Fibroblast of lung (primary cell): Measurements from ENCODE around the gene DAND5. TPM values are rescaled to one million over a fixed set of nuclear protein-coding genes. Genes with fewer than 3 reads are reported as not detected.

Experiments used
- DNase-seq, 2 donors: peaks; one replicate each; pipeline versions ENCODE4 v3.0.0 to v3.0.0-alpha.2; 2010; ENCODE audit warnings: low read depth in 2 of 2
- H2AFZ ChIP-seq: 2 replicates; pipeline ENCODE4 v1.5.1; 2012; ENCODE audit warnings: low read length, control low read depth, inconsistent platforms
- H3K27ac ChIP-seq: 2 replicates; pipeline ENCODE4 v1.5.1; 2011; ENCODE audit warnings: low read length, control low read depth; ENCODE audit not compliant: insufficient read depth
- H3K27me3 ChIP-seq: 2 replicates; pipeline ENCODE4 v1.5.1; 2011; ENCODE audit warnings: mild to moderate bottlenecking, low read length; ENCODE audit not compliant: control insufficient read depth, insufficient read depth
- H3K36me3 ChIP-seq: 2 replicates; pipeline ENCODE4 v1.5.1; 2011; ENCODE audit warnings: low read length; ENCODE audit not compliant: control insufficient read depth, insufficient read depth
- H3K4me1 ChIP-seq: 2 replicates; pipeline ENCODE4 v1.5.1; 2011; ENCODE audit warnings: low read length; ENCODE audit not compliant: control insufficient read depth, insufficient read depth; ENCODE audit errors: extremely low read depth
- H3K4me2 ChIP-seq: 2 replicates; pipeline ENCODE4 v1.5.1; 2011; ENCODE audit warnings: low read length, control low read depth; ENCODE audit not compliant: insufficient read depth; ENCODE audit errors: extremely low read depth
- H3K4me3 ChIP-seq, 4 experiments: fragments of 200-600 bp in 1 of 4; sonication (generic) in 1 of 4; replicated peaks in 1 of 4; 2 replicates each; pipeline ENCODE4 v1.5.1; 2011 to 2016; ENCODE audit warnings: low read length in 4 of 4, low read depth in 3 of 4, mild to moderate bottlenecking in 3 of 4, control low read depth in 2 of 4, inconsistent platforms in 1 of 4, mixed read lengths in 1 of 4; ENCODE audit not compliant: insufficient read depth in 1 of 4; ENCODE audit errors: control extremely low read depth in 1 of 4
- H3K79me2 ChIP-seq: 2 replicates; pipeline ENCODE4 v1.5.1; 2012; ENCODE audit warnings: mild to moderate bottlenecking, low read length, inconsistent platforms; ENCODE audit not compliant: control insufficient read depth, insufficient read depth
- H3K9ac ChIP-seq: 2 replicates; pipeline ENCODE4 v1.5.1; 2011; ENCODE audit warnings: mild to moderate bottlenecking, low read length, control low read depth; ENCODE audit not compliant: insufficient read depth
- H3K9me3 ChIP-seq: 2 replicates; pipeline ENCODE4 v1.5.1; 2012; ENCODE audit warnings: low read depth, low read length; ENCODE audit not compliant: control insufficient read depth, insufficient read depth
- H4K20me1 ChIP-seq: 2 replicates; pipeline ENCODE4 v1.5.1; 2011; ENCODE audit warnings: low read length; ENCODE audit not compliant: control insufficient read depth, insufficient read depth; ENCODE audit errors: extremely low read depth
- EZH2 ChIP-seq: IDR thresholded peaks from 2 replicates; pipeline ENCODE4 v1.5.1; 2012; ENCODE audit warnings: low read length, control low read depth, mild to moderate bottlenecking; ENCODE audit errors: missing control alignments
- polyA plus RNA-seq, 2 donors: library from polyadenylated mRNA; depleted of rRNA in 1 of 2; stranded (reverse) in 1 of 2; unstranded in 1 of 2; fragments of >200 nt; gene quantifications; 2 replicates each; pipeline ENCODE4 v1.2.1, GENCODE V29; 2011 to 2012; ENCODE audit warnings: missing spikeins in 1 of 2
- total RNA-seq: library from RNA; depleted of rRNA; stranded (reverse); fragments of >200 nt; gene quantifications from 2 replicates; pipeline ENCODE4 v1.2.1, GENCODE V29; 2014
- TF ChIP-seq, protein P1 (sequence below), 2 donors: IDR thresholded peaks in 1 of 2; conservative IDR thresholded peaks in 1 of 2; 1 replicate in 1 of 2; 2 replicates in 1 of 2; pipeline ENCODE4 v1.5.1; 2011 to 2012; ENCODE audit warnings: low read length in 2 of 2, control low read depth in 1 of 2, inconsistent platforms in 1 of 2, low read depth in 1 of 2, mild to moderate bottlenecking in 1 of 2

The DAND5 gene
- total and polyA plus RNA-seq, 2 donors (not counting 1 experiment from before 2014, with no cell fraction given), result 0.03 TPM; not detected in 1

DNA sequence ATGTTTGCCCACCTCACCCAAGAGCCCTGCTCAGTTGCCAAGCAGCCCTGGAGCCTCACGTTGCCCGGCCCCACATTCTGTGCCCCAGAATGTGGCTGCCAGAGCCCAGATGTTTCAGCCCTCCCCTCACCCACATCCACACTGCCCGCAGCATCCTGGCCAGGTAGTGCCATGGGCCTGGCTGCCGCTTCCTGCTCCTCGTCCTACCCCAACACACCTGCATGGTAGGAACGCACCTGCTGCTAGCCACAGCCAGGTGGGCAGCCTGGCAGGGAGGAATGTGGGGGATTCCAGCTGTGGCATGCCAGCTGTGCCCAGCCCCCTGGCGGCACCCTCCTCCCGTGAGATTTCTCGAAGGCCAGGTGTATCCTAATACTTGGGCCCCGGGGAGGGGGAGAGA lies 18.4 kb downstream of the DAND5 start:
- Histone ChIP-seq H3K79me2 (no peaks in the 10 kb centered on the region), H2AFZ (no peak overlapping the region), H3K4me1 (peaks cover 11% of the 10 kb centered on the region), H3K9me3 (no peaks in the 10 kb centered on the region), H3K36me3 (no peaks in the 10 kb centered on the region), H3K4me3 (no peak overlapping the region), H3K27ac (no peak overlapping the region), H3K9ac (no peak overlapping the region), H4K20me1 (no peaks in the 10 kb centered on the region), H3K27me3 (no peaks in the 10 kb centered on the region), H3K4me2 (no peak overlapping the region)
- TF ChIP-seq, protein P1, sequence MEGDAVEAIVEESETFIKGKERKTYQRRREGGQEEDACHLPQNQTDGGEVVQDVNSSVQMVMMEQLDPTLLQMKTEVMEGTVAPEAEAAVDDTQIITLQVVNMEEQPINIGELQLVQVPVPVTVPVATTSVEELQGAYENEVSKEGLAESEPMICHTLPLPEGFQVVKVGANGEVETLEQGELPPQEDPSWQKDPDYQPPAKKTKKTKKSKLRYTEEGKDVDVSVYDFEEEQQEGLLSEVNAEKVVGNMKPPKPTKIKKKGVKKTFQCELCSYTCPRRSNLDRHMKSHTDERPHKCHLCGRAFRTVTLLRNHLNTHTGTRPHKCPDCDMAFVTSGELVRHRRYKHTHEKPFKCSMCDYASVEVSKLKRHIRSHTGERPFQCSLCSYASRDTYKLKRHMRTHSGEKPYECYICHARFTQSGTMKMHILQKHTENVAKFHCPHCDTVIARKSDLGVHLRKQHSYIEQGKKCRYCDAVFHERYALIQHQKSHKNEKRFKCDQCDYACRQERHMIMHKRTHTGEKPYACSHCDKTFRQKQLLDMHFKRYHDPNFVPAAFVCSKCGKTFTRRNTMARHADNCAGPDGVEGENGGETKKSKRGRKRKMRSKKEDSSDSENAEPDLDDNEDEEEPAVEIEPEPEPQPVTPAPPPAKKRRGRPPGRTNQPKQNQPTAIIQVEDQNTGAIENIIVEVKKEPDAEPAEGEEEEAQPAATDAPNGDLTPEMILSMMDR (conservative IDR thresholded peaks at IDR 0.05 in 1 of 2, IDR thresholded peaks at IDR 0.05 in 1 of 2; ENCODE audit: low read depth in 1 of 2, low read length in 2 of 2), result no peak
- no peak for TF ChIP-seq EZH2
- DNase-seq, result no peak

DNA sequence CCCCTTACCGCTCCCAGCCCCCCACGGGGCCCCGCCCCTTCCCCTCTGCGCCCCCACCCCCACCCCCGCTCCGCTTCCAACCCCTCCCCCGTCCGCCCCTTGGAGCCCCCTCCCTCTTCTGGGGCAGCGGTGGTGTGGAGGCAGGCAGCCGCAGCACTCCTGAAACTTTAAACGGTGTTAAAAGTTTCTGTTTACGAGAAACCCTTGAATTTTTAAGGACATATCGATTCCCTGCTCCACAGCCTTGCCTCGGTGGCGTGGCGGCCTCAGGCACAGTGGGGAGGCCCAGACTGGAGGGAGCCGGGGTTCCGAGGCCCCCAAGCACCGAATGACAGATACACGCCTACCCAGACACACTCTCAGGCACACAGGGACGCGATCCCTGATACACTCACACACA lies 21.1 kb downstream of the DAND5 start:
- no peak overlapping the region for H3K4me3 ChIP-seq
- no peaks in the 10 kb centered on the region for H3K9me3 ChIP-seq
- DNase-seq, result no peak
- peaks cover 4% of the 10 kb centered on the region for H3K4me1 ChIP-seq
- no peak overlapping the region for H2AFZ ChIP-seq
- no peak overlapping the region for H3K4me2 ChIP-seq
- no peaks in the 10 kb centered on the region for H3K27me3 ChIP-seq
- H3K79me2 ChIP-seq, result peaks cover 1% of the 10 kb centered on the region
- H3K27ac ChIP-seq, result no peak overlapping the region
- TF ChIP-seq, protein P1 (conservative IDR thresholded peaks at IDR 0.05 in 1 of 2, IDR thresholded peaks at IDR 0.05 in 1 of 2; ENCODE audit: low read depth in 1 of 2, low read length in 2 of 2), result no peak
- TF ChIP-seq EZH2, result no peak
- H4K20me1 ChIP-seq, result no peaks in the 10 kb centered on the region
- no peak overlapping the region for H3K9ac ChIP-seq
- no peaks in the 10 kb centered on the region for H3K36me3 ChIP-seq

DNA sequence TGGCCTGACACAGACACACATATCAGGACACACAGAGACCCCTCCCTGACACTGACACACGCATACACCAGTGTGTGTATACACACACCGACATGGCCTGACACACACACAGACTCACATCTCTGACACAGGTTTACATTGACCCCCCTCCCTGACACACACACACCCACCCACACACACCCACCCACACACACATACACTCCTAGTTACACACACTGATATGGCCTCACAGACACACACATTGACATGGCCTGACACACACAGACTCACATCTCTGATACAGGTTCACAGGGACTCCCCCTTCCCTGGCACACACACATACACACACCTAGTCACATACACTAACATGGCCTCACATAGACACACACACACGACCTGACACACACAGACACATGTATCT lies 21.5 kb downstream of the DAND5 start:
- H3K36me3 ChIP-seq, result no peaks in the 10 kb centered on the region
- no peak overlapping the region for H3K9ac ChIP-seq
- H3K4me1 ChIP-seq, result peaks cover 3% of the 10 kb centered on the region
- H4K20me1 ChIP-seq, result no peaks in the 10 kb centered on the region
- DNase-seq, result no peak
- no peak overlapping the region for H3K4me3 ChIP-seq
- TF ChIP-seq, protein P1 (conservative IDR thresholded peaks at IDR 0.05 in 1 of 2, IDR thresholded peaks at IDR 0.05 in 1 of 2; ENCODE audit: low read depth in 1 of 2, low read length in 2 of 2), result no peak
- no peak for TF ChIP-seq EZH2
- no peak overlapping the region for H3K27ac ChIP-seq
- H3K9me3 ChIP-seq, result no peaks in the 10 kb centered on the region
- H2AFZ ChIP-seq, result no peak overlapping the region
- peaks cover 2% of the 10 kb centered on the region for H3K79me2 ChIP-seq
- H3K27me3 ChIP-seq, result no peaks in the 10 kb centered on the region
- H3K4me2 ChIP-seq, result no peak overlapping the region
